GM21529 (cell line): ENCODE data around the gene UBAP2L.
A peak's percentile ranks its signal among the peaks of the same experiment; 100 is the strongest.
"Not testable (repeated sequence)": the region's sequence is repeated elsewhere in the genome, so short reads cannot be mapped to it uniquely, and the experiment has no call there.

Experiments
- ATAC-seq: cut with Tn5 transposase; IDR thresholded peaks from one replicate; pipeline ENCODE4 v1.9.1; 2021; ENCODE audit not compliant: unreplicated experiment

The UBAP2L gene

DNA sequence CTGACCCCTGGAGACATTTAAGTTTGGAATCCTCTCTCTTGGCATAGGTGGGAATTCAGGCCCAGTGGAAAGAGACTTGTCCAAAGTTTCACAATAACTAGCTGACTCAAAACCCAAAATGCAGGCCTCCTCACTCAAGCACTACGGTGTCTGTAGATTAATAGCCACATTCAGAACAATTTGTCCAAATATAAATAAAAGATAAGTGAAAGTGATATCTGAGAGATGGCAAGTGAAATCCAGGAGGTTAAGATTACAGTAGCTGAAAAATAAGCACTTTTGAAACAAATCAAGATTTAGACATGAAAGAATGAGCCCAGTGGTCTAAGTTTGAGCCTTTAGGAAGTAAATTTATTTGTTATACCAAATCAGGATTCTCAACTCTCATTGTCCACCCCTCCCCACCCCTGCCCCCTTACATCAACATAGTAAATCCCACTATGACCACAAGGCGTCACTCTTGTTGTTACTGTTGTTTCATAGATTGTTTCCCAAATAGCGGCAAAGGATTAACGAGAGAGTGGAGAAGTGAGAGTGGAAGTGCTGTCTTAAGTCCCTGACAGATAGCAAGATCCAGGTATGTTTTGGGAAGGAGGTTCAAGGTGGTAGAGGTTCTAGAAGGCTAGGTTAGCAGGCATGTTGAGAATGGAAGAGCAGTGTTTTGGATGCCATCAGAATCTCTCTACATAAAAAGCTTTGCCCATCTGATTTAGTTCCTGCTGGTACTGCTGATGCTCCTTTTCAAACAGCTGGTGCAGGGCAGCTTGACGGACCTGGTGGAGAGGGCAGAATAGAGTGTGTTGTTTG lies 21.8 kb upstream of the UBAP2L start:
- ATAC-seq: no peak

DNA sequence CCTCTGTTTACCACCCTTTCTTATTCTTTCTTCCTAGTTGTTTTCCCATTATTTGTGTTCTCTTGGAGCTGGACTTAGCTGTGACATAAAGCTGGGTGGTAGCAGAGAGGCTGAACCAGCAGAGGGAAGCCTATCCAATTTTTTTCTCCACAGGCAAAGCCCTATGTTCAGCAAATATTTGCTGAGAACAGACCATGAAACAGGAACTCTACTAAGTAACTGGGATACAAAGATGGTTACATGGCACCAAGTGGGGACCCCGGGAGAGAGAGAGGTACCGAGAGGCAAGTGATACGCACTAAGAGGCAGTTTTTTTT lies 21.2 kb upstream of the UBAP2L start:
- no peak for ATAC-seq

DNA sequence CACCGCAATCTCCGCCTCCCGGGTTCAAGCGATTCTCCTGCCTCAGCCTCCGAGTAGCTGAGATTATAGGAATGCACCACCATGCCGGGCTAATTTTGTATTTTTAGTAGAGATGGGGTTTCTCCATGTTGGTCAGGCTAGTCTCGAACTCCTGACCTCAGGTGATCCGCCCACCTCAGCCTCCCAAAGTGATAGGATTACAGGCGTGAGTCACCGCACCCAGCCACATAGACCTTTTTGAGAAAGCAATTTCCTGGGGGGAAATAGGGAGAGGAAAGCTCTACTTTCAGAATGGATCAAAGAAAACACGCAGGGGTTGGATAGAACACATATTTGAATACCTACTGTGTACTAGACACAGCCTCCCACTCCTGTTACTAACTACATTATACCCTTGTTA lies 15.0 kb upstream of the UBAP2L start:
- not testable (repeated sequence) for ATAC-seq

DNA sequence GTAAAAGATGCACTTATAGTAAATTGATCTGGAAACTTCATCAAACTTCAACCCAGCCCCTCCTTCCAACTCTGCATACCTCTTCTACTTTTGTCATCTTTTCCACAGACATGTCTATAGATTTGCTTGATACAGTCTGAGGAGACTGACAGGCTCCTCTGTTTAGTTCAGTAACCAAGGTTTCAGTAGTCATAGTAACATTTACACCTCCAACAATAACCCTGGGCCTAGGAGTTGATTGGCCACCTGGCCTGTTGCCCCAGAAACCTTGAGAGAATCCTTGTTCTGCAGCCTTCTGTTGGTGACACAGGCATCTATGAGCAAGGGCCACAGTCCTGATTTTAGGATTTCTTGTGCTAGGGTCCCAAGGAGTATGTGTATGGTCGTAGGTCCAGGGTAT lies 14.6 kb upstream of the UBAP2L start, which contains the start of gene CFAP141:
Gene CFAP141 (minus strand): TSS at position 138 of the 400 bp plus-strand sequence. CDS start 26 bp downstream, at position 112.
- no peak for ATAC-seq

DNA sequence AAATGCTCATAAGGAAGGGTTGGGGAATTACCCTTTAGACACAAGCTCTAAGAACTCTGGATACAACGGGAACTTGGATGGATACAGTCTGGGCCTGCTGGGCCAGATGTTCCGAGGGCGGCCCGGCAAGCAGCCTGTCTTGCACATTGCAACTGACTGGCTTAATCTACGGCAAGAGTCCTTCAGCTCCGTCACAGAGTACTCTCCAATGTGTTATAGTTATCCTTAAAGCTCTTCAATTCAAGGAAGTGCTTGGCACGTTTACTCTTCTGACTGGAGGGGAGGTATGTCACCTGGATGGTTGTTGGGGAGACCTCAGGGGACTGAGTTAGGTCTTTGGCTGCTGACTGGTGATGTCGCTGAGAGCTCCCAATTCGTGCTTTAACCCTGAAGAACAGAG lies 13.5 kb upstream of the UBAP2L start:
- ATAC-seq: no peak

DNA sequence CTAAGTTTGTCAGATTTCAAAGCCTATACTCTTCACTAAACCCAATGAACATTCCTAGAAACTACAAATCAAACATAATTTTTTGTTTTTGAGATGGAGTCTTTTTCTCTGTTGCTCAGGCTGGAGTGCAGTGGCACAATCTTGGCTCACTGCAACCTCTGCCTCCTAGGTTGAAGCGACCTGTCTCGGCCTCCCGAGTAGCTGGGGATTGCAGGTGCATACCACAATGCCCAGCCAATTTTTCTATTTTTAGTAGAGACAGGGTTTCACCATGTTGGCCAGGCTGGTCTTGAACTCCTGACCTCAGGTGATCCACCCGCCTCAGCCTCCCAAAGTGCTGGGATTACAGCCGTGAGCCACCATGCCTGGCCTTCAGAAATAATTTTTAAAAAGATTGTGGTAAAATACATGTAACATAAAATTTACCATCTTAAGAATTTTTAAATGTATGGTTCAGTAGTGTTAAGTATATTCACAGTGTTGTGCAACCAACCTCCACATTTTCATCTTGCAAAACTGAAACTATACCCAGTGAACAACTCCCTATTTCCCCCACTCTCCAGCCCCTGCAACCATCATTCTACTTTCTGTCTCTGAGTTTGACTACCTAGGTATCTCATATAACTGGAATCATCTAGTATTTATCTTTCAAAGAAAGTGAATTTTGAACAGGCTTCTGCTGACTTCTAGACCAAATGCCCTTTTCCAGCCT lies 11.9 kb upstream of the UBAP2L start:
- no peak for ATAC-seq

DNA sequence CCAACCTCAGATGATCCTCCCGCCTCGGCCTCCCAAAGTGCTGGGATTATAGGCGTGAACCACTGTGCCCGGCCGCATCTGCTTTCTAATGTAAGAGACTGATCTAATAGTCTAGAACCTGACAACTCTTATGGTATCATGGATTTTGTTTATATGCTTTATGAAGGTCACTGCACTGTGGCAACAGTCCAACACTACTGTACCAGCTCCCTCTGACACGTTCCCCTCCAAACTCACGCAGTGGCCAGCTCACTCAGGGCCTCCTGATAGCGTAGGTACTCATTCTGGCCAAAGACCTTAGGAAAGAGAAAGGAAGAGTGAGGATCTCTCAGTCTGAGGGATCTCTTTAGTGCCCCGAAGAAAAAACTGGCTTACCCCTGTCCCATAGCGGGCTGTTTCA lies 8.7 kb upstream of the UBAP2L start:
- ATAC-seq: no peak

DNA sequence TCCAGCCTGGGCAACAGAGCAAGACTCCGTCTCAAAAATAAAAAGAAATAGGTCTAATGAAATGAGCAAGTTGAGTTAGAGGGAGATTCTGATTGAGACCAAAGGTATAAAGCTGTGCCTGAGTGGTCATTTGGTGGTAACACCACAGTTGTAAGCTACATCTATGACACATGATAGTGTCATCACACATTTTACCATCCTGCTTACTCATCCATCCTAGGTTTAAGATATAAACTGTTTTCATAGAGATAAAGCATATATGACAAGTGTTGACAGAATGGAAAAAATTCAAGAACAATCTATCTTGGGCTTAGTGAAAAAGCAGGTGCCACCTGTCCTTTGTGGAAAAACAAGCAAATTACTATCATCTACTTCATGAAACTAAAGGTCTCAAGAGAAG lies 7.5 kb upstream of the UBAP2L start:
- ATAC-seq: no peak

DNA sequence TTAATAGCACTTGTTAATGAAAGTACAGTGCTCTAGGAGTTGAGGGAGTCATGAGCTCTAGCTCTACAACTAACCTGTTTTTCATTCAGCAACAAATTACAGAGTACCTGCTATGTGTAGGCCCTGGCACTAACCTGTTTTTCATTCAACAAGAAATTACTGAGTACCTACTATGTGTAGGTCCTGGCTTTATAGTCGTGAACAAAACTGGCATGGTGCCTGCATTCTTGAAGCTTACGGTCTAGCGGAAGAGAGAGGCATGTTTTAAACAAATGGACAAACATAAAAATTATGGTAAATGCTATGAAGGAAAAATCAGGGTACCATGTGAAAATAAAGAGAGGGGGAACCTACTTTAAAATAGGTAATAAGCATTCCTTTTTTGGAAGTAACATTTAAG lies 2.2 kb upstream of the UBAP2L start:
- no peak for ATAC-seq

DNA sequence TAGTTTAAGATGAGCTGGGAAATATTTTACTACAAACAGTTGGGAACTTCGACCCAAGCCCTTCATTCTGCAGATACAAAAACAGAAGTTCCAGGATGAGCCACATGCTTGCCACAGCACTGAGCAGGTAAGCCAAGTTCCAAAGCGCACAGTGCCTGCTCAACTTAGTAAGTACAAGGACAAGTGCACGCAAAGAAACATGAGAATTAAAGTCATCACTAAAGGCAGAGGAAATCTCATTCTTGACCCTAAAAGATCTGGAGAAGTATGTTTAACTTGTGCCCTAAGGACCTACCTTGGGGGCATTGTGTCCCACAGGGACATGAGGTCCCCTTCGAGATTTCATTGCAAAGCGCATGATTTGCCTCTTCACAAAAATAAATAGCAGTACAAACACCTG lies 1.2 kb upstream of the UBAP2L start:
- no peak for ATAC-seq

DNA sequence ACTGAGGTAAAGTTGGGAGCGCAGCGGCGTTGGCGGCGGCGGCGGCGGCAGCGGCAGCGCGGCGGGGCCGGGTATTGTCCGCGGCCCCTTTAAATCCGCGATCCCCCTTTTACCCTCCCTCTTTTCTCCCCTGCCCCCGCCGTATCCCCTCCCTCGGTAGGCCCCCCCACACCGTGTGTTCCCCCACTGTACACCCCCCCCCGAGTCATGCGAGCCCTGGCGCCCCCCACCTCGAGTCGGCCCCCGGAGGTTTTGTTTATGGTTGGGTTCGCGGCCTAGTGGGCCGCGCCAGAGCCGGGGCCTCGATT lies 169 bp downstream of the UBAP2L start:
- ATAC-seq: no peak

DNA sequence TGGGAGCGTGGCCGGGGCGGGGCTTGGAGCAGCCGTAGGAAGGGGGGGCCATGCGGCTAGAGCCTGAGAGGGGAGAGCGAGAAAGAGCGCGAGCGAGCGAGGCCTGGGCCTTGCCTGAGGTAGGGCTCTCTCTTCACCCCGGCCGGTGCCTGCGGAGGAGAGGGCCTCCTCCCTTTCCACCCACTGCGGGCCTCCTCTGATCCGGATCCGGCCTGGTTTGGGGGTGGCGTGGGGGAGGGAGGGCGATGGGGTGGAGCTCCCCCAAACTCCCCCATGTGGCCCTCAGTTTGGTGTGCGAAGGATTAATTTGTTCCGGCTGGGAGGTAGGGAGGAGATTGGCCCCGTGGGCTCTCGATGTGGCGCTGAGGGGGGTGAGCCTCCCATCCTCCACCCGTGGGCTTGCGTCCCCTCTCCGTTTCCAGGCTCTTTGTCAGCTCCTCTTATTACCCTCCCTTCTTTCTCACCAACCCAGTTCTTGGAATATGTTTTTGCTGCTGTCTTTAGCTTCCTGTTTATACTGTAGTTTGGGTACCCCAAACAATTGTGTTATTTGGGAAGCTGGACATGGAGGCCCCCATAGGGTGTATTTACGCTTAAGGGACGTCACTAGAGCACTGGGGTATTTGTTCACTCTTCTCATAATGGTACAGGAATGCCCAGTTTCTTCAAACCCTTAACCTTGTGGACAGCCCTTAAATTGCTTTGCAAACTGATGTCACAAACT lies 685 bp downstream of the UBAP2L start:
- peak; percentile 16 for ATAC-seq

DNA sequence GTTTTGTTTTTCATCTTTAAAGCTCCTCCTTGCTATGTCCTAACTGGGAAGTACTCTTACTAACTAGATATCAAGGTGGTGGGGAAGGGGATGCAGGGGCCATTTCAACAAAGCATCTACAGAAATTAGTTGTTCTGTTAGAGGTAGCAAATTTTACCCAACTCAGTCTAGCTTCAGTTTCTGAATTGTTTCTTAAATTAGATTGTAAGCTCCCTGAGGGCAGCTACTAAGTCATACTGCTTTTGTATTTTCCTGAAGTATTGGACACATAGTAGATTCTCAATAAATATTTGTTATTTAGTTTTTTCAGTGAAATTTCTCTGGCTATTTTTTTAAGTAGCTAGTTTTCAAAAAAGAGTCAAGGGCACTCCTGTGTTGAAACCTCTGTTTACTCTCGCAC lies 1.8 kb downstream of the UBAP2L start:
- no peak for ATAC-seq

DNA sequence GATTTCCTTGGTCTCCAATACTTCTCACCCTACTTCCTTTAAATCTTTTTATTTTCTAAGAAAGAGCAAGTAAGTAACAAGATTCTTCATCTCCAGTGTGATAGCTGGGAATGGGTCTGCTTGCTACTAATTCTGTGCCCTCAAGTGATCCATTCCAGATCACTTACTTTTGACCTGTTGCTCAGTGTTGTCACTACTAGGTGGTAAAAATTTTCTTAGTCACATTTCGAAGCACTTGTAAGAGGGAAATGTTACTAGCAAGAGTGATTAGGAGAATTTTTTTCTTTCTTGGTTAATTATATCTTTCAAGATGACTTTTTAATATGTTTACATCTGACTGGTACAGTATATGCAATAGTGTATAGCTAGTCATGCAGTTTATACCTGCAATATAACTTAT lies 2.2 kb downstream of the UBAP2L start:
- ATAC-seq: no peak

DNA sequence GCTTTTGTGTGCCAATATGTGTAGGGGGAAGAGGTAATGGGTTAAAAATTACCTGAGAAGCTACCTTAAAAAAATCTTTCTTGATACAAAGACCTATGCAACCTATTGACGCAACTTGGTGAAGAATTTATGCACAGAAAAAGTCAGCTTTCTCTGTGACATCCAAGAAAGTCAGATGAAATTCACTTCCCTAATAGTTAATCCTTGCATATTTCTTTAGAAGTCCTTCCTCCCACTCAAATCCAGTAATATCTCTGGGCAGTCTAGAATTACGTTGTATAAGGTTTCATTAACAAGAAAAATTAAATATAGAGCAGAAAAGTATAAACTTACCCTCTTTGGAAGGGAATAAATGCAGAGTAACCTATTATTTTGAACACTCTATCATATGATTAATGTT lies 2.9 kb downstream of the UBAP2L start:
- ATAC-seq: no peak

DNA sequence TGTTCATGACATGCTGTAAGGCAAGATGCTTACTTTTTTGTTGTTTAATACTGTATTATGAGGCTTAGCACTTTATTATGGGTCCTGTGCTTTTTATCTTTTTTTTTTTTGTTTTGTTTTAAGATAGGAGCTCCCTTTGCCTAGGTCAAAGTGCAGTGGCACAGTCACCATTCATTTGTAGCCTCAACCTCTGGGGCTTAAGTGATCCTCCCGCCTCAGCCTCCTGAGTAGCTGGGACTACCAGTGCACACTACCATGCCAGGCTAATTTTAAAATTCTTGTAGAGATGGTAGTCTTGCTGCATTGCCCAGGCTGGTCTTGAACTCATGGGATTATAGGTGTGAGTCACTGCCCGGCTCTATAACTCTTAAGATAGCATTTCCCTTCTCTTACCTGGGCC lies 4.6 kb downstream of the UBAP2L start:
- no peak for ATAC-seq

DNA sequence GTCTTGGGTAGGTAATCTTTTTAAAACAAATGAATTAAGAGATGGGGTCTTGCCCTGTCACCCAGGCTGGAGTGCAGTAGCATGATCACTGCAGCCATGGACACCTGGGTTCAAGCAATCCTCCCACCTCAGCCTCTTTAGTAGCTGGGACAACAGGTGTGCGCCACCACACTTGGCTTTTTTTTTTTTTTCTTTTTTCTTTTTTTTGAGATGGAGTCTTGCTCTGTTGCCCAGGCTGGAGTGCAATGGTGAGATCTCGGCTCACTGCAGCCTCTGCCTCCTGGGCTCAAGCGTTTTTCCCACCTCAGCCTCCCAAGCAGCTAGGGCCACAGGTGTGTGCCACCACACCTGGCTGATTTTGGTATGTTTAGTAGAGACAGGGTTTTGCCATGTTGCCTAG lies 10.4 kb downstream of the UBAP2L start:
- not testable (repeated sequence) for ATAC-seq

DNA sequence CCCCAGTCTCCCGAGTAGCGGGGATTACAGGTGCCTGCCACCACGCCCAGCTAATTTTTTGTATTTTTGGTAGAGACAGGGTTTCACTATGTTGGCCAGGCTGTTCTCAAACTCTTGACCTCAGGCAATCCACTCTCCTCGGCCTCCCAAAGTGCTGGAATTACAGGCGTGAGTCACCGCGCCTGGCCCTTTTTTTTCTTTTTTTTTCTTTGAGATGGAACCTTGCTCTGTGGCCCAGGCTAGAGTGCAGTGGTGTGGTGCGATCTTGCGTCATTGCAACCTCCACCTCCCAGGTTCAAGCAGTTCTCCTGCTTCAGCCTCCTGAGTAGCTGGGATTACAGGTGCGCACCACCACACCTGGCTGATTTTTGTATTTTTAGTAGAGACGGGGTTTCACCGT lies 12.4 kb downstream of the UBAP2L start:
- not testable (repeated sequence) for ATAC-seq

DNA sequence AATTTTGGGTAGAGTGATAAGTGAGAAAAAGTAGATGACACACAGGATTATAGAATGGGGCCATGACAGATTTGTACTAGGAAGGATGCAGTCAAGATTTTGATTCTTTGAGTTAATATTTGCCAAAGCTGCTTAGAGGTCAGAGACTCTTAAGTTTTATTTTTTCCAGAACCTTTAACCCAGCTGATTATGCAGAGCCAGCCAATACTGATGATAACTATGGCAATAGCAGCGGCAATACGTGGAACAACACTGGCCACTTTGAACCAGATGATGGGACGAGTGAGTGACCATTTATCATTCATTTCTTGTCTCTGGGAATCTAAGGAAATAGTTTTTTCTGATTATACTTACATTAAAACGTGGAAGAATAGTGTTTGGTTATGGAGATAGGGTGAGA lies 16.1 kb downstream of the UBAP2L start:
- no peak for ATAC-seq

DNA sequence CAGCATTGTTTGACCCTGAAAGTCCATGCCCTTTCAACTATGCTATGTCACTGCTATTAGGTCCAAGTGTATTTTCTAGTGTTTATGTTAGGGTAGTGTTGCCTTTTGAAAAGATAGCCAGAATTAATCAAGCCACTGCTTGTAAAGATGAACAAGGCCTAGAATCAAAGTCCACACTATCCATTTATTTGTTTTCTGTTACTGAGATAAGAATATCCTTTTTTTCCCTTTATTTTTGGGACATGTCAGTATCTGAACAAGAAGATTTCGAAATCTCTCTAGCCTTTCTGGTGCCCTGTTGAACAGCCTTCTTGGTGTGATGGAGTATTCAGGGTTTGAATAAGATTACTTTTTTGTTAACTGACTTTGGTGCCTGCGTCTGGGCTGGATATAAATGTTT lies 16.7 kb downstream of the UBAP2L start:
- no peak for ATAC-seq

DNA sequence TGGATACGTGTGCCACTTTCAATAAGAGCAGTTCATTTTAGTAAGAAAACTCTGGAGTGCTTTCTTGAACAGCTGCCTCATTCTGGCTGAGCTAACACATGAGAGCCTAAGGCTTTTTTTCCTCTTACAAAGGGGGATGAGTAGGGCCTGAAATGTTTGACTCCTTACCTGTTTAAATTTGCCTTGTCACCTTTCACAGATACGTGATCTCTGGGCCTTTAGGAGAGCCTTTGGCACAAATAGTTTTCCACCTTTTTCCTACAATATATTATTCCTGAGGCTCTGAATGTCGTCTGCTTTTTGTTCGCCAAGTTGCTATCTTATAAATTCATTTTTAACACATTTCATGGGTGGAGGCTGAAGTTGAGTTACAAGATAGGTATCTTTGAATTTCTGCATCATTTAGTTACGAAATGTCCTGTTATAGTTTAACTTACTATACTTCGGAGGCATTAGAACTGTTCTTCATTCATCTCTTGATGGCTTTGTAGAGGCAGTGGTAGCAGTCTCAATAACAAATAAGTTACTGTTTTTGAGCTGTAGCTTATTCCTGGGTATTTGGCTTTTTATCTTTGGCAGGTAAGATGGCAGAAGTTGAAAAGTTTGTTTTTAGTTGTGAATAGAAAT lies 17.2 kb downstream of the UBAP2L start:
- no peak for ATAC-seq

DNA sequence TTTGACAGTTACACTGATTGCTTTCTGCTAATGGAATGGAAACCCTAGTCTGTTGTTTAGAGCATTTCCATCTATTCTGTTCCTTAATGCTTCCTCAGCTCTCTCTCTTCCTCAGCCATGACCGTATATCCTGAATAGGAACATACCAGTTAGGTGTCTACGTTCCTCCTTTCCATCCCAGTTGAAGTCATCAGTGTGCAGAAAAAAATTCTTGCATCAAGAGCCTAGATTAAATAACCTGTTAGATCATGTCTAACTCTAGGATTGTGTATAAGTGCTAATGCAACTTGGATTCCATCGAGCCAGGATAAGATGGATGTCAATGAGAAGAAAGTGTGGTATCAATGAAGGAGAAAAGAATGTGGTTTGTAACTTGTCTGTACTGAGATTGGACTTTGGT lies 18.7 kb downstream of the UBAP2L start:
- ATAC-seq: no peak
